ENCODE measurements around the gene LRCH1. TPM values are rescaled to one million over a fixed set of nuclear protein-coding genes. Genes with fewer than 3 reads are reported as not detected.

LRCH1 gene
- total RNA-seq, 1 experiment from 2014 or later, result 27.0 TPM

DNA sequence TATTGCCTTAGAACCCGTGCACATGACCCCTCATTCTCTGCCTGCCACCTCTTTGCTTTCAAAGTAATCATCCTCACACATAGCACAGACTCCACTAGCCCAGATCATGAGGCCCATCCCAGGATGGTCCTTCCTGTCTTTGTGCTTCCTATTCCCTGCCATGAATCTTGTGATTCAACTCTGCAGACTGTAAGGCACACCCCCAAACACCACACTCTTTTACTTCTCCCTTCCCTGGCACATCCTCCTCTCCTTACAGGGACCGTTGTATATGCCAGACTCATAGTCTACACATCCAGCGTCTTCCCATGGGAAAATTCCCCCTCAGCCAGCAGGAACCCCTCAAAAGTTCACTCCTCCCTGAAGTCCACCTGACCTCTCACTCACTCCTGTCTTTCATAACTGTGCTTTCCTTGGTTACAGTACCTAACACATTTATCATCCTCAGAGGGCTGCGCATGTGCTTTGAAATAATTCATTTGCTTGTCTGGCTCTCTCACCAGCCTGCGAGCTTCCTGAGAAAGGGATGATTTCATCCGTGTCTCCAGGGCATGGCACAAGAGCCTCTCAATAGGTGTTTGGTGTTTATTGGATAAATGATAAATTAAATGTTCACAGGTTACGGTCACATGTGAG lies 26.8 kb upstream of the LRCH1 start:
- CTCF ChIA-PET, result no interaction called here
- H3K27me3 Mint-ChIP-seq (ENCODE audit: insufficient read depth, unreplicated experiment), result no peaks in the 10 kb centered on the region

DNA sequence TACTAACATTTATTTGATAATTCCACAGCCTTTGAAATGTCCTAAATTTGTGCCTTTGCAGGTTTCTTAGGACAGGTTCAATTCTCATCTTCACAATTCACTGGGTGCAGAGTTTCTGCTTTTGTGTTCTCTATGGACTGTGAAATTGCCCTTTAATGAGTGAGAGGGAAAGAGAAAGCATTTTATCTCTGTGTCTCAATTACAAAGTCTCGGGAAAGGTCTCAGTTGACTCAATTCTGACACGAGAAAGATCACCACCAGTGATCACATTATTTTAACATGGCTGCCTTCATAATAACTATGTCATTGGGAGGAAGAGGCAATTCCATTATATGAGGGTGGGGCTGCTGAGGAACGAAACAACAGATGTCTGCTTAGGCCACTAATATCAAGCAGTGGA lies 26.2 kb upstream of the LRCH1 start:
- no peaks in the 10 kb centered on the region for H3K36me3 Mint-ChIP-seq (ENCODE audit: insufficient read depth, unreplicated experiment)
- H3K4me3 Mint-ChIP-seq (ENCODE audit: unreplicated experiment), result no peak overlapping the region
- intact Hi-C loops (cut with micrococcal nuclease; ENCODE audit: unreplicated experiment), result no loop called here
- H3K9me3 Mint-ChIP-seq (ENCODE audit: unreplicated experiment), result no peaks in the 10 kb centered on the region
- BruUV-seq (replicated peaks), result no TSS peak
- TF ChIP-seq, protein P1, sequence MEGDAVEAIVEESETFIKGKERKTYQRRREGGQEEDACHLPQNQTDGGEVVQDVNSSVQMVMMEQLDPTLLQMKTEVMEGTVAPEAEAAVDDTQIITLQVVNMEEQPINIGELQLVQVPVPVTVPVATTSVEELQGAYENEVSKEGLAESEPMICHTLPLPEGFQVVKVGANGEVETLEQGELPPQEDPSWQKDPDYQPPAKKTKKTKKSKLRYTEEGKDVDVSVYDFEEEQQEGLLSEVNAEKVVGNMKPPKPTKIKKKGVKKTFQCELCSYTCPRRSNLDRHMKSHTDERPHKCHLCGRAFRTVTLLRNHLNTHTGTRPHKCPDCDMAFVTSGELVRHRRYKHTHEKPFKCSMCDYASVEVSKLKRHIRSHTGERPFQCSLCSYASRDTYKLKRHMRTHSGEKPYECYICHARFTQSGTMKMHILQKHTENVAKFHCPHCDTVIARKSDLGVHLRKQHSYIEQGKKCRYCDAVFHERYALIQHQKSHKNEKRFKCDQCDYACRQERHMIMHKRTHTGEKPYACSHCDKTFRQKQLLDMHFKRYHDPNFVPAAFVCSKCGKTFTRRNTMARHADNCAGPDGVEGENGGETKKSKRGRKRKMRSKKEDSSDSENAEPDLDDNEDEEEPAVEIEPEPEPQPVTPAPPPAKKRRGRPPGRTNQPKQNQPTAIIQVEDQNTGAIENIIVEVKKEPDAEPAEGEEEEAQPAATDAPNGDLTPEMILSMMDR (IDR thresholded peaks at IDR 0.05; ENCODE audit: insufficient read depth in 1 of 2, low read depth in 1 of 2, low read length in 1 of 2, severe bottlenecking in 1 of 2, unreplicated experiment in 1 of 2), result no peak
- H3K27me3 ChIP-seq (replicated peaks; ENCODE audit: control insufficient read depth, insufficient read depth, low read length), result no peaks in the 10 kb centered on the region
- H3K4me3 ChIP-seq (ENCODE audit: low read depth, low read length), result no peak overlapping the region
- ChIA-PET POLR2A (interaction anchor here (0.5 kb wide), 1 partner anchor 182 kb away, joined by 14 read pairs; no protein-coding TSS in a partner anchor), CTCF (no interaction called here)
- H3K4me1 Mint-ChIP-seq (ENCODE audit: low read depth, unreplicated experiment), result peaks cover 20% of the 10 kb centered on the region
- no peak for DNase-seq
- H3K36me3 ChIP-seq (ENCODE audit: control insufficient read depth, insufficient read depth, low read length), result no peaks in the 10 kb centered on the region
- H3K27me3 Mint-ChIP-seq (ENCODE audit: insufficient read depth, unreplicated experiment), result no peaks in the 10 kb centered on the region
- H3K27ac Mint-ChIP-seq (ENCODE audit: unreplicated experiment), result no peak overlapping the region
- H3K4me1 ChIP-seq, result peaks cover 11% of the 10 kb centered on the region; the same call in 1 of the 2 replicates
- H3K9me3 ChIP-seq, result no peaks in the 10 kb centered on the region

More for the DNA sequence above, 26.8 kb upstream of the LRCH1 start:
- BruUV-seq (replicated peaks), result no TSS peak
- no peaks in the 10 kb centered on the region for H3K9me3 Mint-ChIP-seq (ENCODE audit: unreplicated experiment)
- TF ChIP-seq, protein P1 (IDR thresholded peaks at IDR 0.05; ENCODE audit: insufficient read depth in 1 of 2, low read depth in 1 of 2, low read length in 1 of 2, severe bottlenecking in 1 of 2, unreplicated experiment in 1 of 2), result no peak
- peaks cover 20% of the 10 kb centered on the region for H3K4me1 Mint-ChIP-seq (ENCODE audit: low read depth, unreplicated experiment)
- Histone ChIP-seq H3K27me3 (replicated peaks; ENCODE audit: control insufficient read depth, insufficient read depth, low read length) (no peaks in the 10 kb centered on the region), H3K4me1 (peaks cover 11% of the 10 kb centered on the region; the same call in 1 of the 2 replicates), H3K9me3 (peaks cover 4% of the 10 kb centered on the region; the same call in 1 of the 2 replicates), H3K36me3 (ENCODE audit: control insufficient read depth, insufficient read depth, low read length) (no peaks in the 10 kb centered on the region), H3K4me3 (ENCODE audit: low read depth, low read length) (no peak overlapping the region)
- POLR2A ChIA-PET, result no interaction called here
- H3K27ac Mint-ChIP-seq (ENCODE audit: unreplicated experiment), result no peak overlapping the region
- no peaks in the 10 kb centered on the region for H3K36me3 Mint-ChIP-seq (ENCODE audit: insufficient read depth, unreplicated experiment)
- DNase-seq, result no peak
- intact Hi-C loops (cut with micrococcal nuclease; ENCODE audit: unreplicated experiment), result no loop called here
- H3K4me3 Mint-ChIP-seq (ENCODE audit: unreplicated experiment), result no peak overlapping the region

DNA sequence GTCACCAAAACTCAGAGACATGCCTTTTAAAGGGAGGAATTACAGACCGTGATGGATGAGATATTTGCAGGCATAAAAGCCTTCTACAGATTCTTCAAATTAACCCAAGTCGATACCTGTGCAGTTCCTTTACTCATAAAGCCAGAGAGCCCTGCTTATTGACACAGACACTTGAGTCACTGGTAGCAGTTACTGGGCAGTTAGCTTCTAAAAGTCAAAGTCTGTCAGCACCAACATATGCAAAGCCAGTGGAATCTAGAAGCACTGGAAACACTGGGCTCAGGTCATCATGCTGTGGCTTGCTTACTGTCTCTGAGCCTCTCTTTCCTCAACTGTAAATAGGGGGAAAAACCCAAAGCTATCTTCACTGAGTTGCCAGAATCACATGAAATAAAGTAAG lies 25.7 kb upstream of the LRCH1 start:
- Mint-ChIP-seq H3K36me3 (ENCODE audit: insufficient read depth, unreplicated experiment) (no peaks in the 10 kb centered on the region), H3K27me3 (ENCODE audit: insufficient read depth, unreplicated experiment) (no peaks in the 10 kb centered on the region), H3K9me3 (ENCODE audit: unreplicated experiment) (no peaks in the 10 kb centered on the region), H3K27ac (ENCODE audit: unreplicated experiment) (no peak overlapping the region), H3K4me3 (ENCODE audit: unreplicated experiment) (no peak overlapping the region), H3K4me1 (ENCODE audit: low read depth, unreplicated experiment) (peaks cover 20% of the 10 kb centered on the region)
- TF ChIP-seq, protein P1 (IDR thresholded peaks at IDR 0.05; ENCODE audit: insufficient read depth in 1 of 2, low read depth in 1 of 2, low read length in 1 of 2, severe bottlenecking in 1 of 2, unreplicated experiment in 1 of 2), result no peak
- intact Hi-C loops (cut with micrococcal nuclease; ENCODE audit: unreplicated experiment), result no loop called here
- DNase-seq, result no peak
- BruUV-seq (replicated peaks), result no TSS peak
- no peaks in the 10 kb centered on the region for H3K27me3 ChIP-seq (replicated peaks; ENCODE audit: control insufficient read depth, insufficient read depth, low read length)
- ChIA-PET CTCF (no interaction called here), POLR2A (interaction anchor here (0.5 kb wide), 1 partner anchor 181 kb away, joined by 14 read pairs; no protein-coding TSS in a partner anchor)
- no peak overlapping the region for H3K4me3 ChIP-seq (ENCODE audit: low read depth, low read length)
- H3K36me3 ChIP-seq (ENCODE audit: control insufficient read depth, insufficient read depth, low read length), result no peaks in the 10 kb centered on the region
- peaks cover 8% of the 10 kb centered on the region; the same call in 1 of the 2 replicates for H3K4me1 ChIP-seq
- H3K9me3 ChIP-seq, result no peaks in the 10 kb centered on the region

Data from Caco-2 (cell line).